Stomach (tissue), 4 donors: ENCODE measurements around the gene QSER1.

Experiments used
- CTCF ChIP-seq, 7 experiments: fragments of 450-650 bp in 4 of 7; fragments of 200-600 bp in 3 of 7; sonication (generic) in 3 of 7; IDR thresholded peaks; one replicate each; pipeline ENCODE4 v1.5.1; 2016 to 2019; ENCODE audit warnings: antibody characterized with exemption in 7 of 7, control low read depth in 2 of 7, mild to moderate bottlenecking in 1 of 7
- EP300 ChIP-seq: sonication (generic); formaldehyde crosslinking; IDR thresholded peaks from one replicate; pipeline ENCODE4 v1.6.1; 2017; ENCODE audit warnings: antibody characterized with exemption
- POLR2AphosphoS5 ChIP-seq, 3 donors: sonication (generic); formaldehyde crosslinking; IDR thresholded peaks; one replicate each; pipeline ENCODE4 v1.6.1; 2016; ENCODE audit warnings: antibody characterized with exemption in 3 of 3

GRCh38 chr11:32987851-32988250, 95.2 kb downstream of the QSER1 start:
- TF ChIP-seq CTCF (IDR thresholded peaks at IDR 0.05) (no peak), EP300 (no peak), POLR2AphosphoS5 (IDR thresholded peaks at IDR 0.05) (no peak)
